ENCODE data around the gene KCNK6. TPM values are rescaled to one million over a fixed set of nuclear protein-coding genes. Genes with fewer than 3 reads are reported as not detected.

Gene KCNK6
- total and polyA plus RNA-seq, 12 donors, result 4.5 to 31.6 (median 10.8) TPM

- Histone ChIP-seq H3K27ac (peak within 1 kb of the TSS; percentile 82 to 95 (median 88)), H3K4me3 (peak within 1 kb of the TSS; percentile 53 to 90 (median 80)), H3K4me1 (peaks cover 11 to 35% (median 23%) of the 10 kb centered on the region in 9 donors), H3K9me3 (no peaks in the 10 kb centered on the region), H3K36me3 (peaks cover 0 to 35% (median 9%) of the 10 kb centered on the region in 9 donors), H3K27me3 (peaks cover 0 to 2% (median 0%) of the 10 kb centered on the region in 7 donors)
- TF ChIP-seq CTCF (IDR thresholded peaks at IDR 0.05), result peak in 7 of 9 donors; percentile 7 to 57 (median 39)
- intact Hi-C loops (cut with DNase I), result loop anchor here in 8 of 10 donors (1.0 to 5.0 kb wide), 4 partner anchors 37 to 39 kb away; partner anchors contain the start of gene CATSPERG (in 4 of the 8)
- peak; percentile 98 to 99 (median 98) for ATAC-seq
- 0 to 1% methylated on average over 65 of the region's 65 CpGs for WGBS, 2 donors
- peak; percentile 99 for DNase-seq
Measured at GRCh38 chr19:38374332-38375097, 54.9 kb downstream of the KCNK6 start, which contains the start of gene PSMD8. Gene PSMD8, plus strand, starts transcription at chr19:38374571. Its CDS starts 31 bp downstream, at chr19:38374602.

DNA sequence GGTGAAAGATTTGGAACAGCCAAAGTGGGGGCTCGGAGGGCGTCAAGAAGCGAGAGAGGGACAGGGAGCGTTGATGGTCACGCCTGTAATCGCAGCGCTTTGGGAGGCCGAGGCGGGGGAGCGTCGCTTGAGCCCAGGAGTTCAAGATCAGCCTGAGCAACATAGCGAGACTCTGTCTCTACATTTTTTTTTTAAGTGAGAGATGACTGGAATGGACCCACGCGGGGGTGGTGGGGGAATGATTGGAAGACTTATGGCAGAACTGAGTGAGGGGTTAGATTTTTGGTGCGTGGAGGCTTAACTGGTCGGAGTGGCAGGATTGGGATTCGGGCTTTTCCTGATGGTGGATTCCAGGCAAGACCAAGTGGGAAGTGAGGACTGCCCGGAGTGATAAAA, 55.5 kb downstream of the KCNK6 start:
- Histone ChIP-seq H3K27ac (peak overlapping the region; percentile 82 to 95 (median 88)), H3K27me3 (peaks cover 0 to under 1% (median 0%) of the 10 kb centered on the region in 7 donors), H3K4me3 (peak overlapping the region; percentile 53 to 90 (median 80)), H3K4me1 (peaks cover 11 to 35% (median 23%) of the 10 kb centered on the region in 9 donors), H3K9me3 (no peaks in the 10 kb centered on the region), H3K36me3 (peaks cover 0 to 41% (median 15%) of the 10 kb centered on the region in 9 donors)
- no peak for TF ChIP-seq CTCF (IDR thresholded peaks at IDR 0.05)
- DNase-seq, result no peak
- 1% methylated on average over 18 of the region's 18 CpGs for WGBS, 2 donors
- peak in 6 of 8 donors; percentile 3 to 18 (median 8) for ATAC-seq
- intact Hi-C loops (cut with DNase I), result loop anchor here in 2 of 10 donors (2.0 kb wide), 1 partner anchor 38 kb away; no protein-coding TSS in a partner anchor

DNA sequence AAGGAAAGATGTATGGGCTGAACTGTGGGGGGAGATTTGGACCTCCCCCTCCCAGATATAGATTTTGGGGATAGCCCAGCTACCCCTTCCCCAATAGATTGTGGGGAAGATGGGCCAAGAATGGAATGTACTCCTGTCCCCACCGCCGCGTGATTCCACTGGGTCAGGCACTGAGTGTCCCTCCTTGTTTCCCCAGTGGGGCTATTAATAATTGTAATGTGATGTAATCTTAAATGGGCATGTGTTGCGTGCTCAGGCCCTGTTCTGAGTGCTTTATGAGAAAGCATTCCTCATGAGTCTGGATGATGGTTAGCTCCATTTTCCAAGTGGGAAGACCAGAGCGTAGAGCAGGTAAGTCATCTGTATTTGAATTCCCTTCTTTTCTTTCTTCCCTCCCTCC, 56.1 kb downstream of the KCNK6 start:
- 53 to 58% methylated on average over 5 of the region's 5 CpGs for WGBS, 2 donors
- Histone ChIP-seq H3K27ac (peak overlapping the region; percentile 7 to 95 (median 88)), H3K4me1 (peaks cover 11 to 35% (median 23%) of the 10 kb centered on the region in 9 donors), H3K4me3 (peak overlapping the region; percentile 53 to 90 (median 80)), H3K9me3 (no peaks in the 10 kb centered on the region), H3K36me3 (peaks cover 0 to 47% (median 20%) of the 10 kb centered on the region in 9 donors), H3K27me3 (no peaks in the 10 kb centered on the region)
- DNase-seq (peak in 1 of 2 donors; percentile 34), ATAC-seq (peak in 6 of 8 donors; percentile 26 to 62 (median 34))
- no peak for TF ChIP-seq CTCF (IDR thresholded peaks at IDR 0.05)
- intact Hi-C loops (cut with DNase I), result loop anchor here in 2 of 10 donors (2.0 kb wide), 1 partner anchor 39 kb away; no protein-coding TSS in a partner anchor

DNA sequence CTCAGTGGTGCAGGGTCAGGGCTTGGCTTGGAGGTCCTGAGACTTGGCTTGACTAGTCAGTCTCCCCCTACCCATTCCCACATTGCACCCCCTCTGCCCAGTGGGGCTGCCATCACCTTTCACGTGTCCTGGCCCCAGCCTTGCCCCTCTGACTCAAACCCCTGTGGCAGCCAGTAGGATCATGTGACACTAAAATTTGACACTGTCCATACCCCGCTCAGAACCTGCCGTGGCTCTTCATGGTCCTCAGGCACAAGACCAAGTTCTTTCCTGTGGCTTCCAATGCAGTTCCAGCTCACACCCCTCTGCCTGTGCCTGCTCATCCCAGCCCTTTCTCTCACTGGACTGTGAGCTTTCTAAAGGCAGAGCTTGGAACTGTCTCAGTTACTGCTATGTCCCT, 56.9 kb downstream of the KCNK6 start:
- Histone ChIP-seq H3K4me3 (peak overlapping the region in 4 of 10 donors; percentile 72 to 89 (median 78)), H3K36me3 (peaks cover 0 to 55% (median 28%) of the 10 kb centered on the region in 9 donors), H3K27me3 (no peaks in the 10 kb centered on the region), H3K9me3 (no peaks in the 10 kb centered on the region), H3K27ac (peak overlapping the region in 5 of 10 donors; percentile 16 to 95 (median 85)), H3K4me1 (peaks cover 11 to 35% (median 23%) of the 10 kb centered on the region in 9 donors)
- WGBS, 2 donors, result 50 to 64% methylated on average over 3 of the region's 3 CpGs
- ATAC-seq (no peak), DNase-seq (no peak)
- no peak for TF ChIP-seq CTCF (IDR thresholded peaks at IDR 0.05)
- intact Hi-C loops (cut with DNase I), result no loop called here
